ENCODE measurements around the gene RIPK3.
"Not testable (repeated sequence)": the region's sequence is repeated elsewhere in the genome, so short reads cannot be mapped to it uniquely, and the experiment has no call there.

Gene RIPK3

GRCh38 chr14:24369463-24369862 is 29.7 kb upstream of the RIPK3 start:
- DNase-seq (ENCODE audit: low spot score), result no peak

GRCh38 chr14:24368562-24369252 is 28.9 kb upstream of the RIPK3 start:
- no peak for DNase-seq (ENCODE audit: low spot score)

- DNase-seq (ENCODE audit: low spot score), result no peak
Measured at GRCh38 chr14:24368212-24368561, 28.4 kb upstream of the RIPK3 start.

GRCh38 chr14:24367514-24368211 is 27.9 kb upstream of the RIPK3 start, which contains the start of gene NFATC4:
Gene NFATC4 (plus strand): TSS chr14:24368184. CDS start chr14:24368341, 157 bp downstream.
- DNase-seq (ENCODE audit: low spot score), result peak; percentile 70

- peak; percentile 92 for DNase-seq (ENCODE audit: low spot score)
Measured at GRCh38 chr14:24366721-24367513, 27.1 kb upstream of the RIPK3 start.

- DNase-seq (ENCODE audit: low spot score), result no peak
Measured at GRCh38 chr14:24366413-24366720, 26.6 kb upstream of the RIPK3 start.

- DNase-seq (ENCODE audit: low spot score), result peak; percentile 91
Measured at GRCh38 chr14:24365600-24366412, 26.0 kb upstream of the RIPK3 start.

- DNase-seq (ENCODE audit: low spot score), result no peak
Measured at GRCh38 chr14:24364841-24365240, 25.1 kb upstream of the RIPK3 start.

GRCh38 chr14:24363401-24363800 is 23.6 kb upstream of the RIPK3 start:
- DNase-seq (ENCODE audit: low spot score), result no peak

GRCh38 chr14:24362241-24362960 is 22.6 kb upstream of the RIPK3 start:
- DNase-seq (ENCODE audit: low spot score), result no peak

GRCh38 chr14:24361326-24361725 is 21.5 kb upstream of the RIPK3 start:
- no peak for DNase-seq (ENCODE audit: low spot score)

GRCh38 chr14:24360281-24360680 is 20.5 kb upstream of the RIPK3 start:
- DNase-seq (ENCODE audit: low spot score), result no peak

GRCh38 chr14:24356208-24356607 is 16.4 kb upstream of the RIPK3 start:
- DNase-seq (ENCODE audit: low spot score), result no peak

- DNase-seq (ENCODE audit: low spot score), result no peak
Measured at GRCh38 chr14:24355009-24355408, 15.2 kb upstream of the RIPK3 start.

GRCh38 chr14:24354482-24354825 is 14.7 kb upstream of the RIPK3 start:
- not testable (repeated sequence) for DNase-seq (ENCODE audit: low spot score)

- DNase-seq (ENCODE audit: low spot score), result peak; percentile 51
Measured at GRCh38 chr14:24353559-24354481, 14.0 kb upstream of the RIPK3 start.

GRCh38 chr14:24351517-24351916 is 11.7 kb upstream of the RIPK3 start:
- DNase-seq (ENCODE audit: low spot score), result peak; percentile 30

- DNase-seq (ENCODE audit: low spot score), result no peak
Measured at GRCh38 chr14:24349742-24350141, 10.0 kb upstream of the RIPK3 start.

GRCh38 chr14:24348186-24348585 is 8.4 kb upstream of the RIPK3 start:
- DNase-seq (ENCODE audit: low spot score), result no peak

- no peak for DNase-seq (ENCODE audit: low spot score)
Measured at GRCh38 chr14:24347134-24347533, 7.3 kb upstream of the RIPK3 start.

Measured in kidney tubule cell (primary cell).